Tibial artery (tissue), 4 donors: ENCODE results near the gene ECE2.
"Not testable (repeated sequence)": the region's sequence is repeated elsewhere in the genome, so short reads cannot be mapped to it uniquely, and the experiment has no call there.

ENCODE experiments used
- DNase-seq, 2 donors: peaks; one replicate each; pipeline ENCODE4 v3.0.0-alpha.2; 2019
- H3K27ac ChIP-seq, 2 donors: fragments of 200-600 bp; sonication (generic) in 1 of 2; 1 replicate in 1 of 2; 2 replicates in 1 of 2; pipeline ENCODE4 v1.5.1; 2018 to 2019; ENCODE audit warnings: mild to moderate bottlenecking in 1 of 2
- H3K27me3 ChIP-seq, 2 donors: fragments of 200-600 bp; sonication (generic) in 1 of 2; one replicate each; pipeline versions ENCODE4 v1.5.1 to v1.6.0; 2016 to 2019
- H3K36me3 ChIP-seq, 3 donors: fragments of 200-600 bp; sonication (generic) in 2 of 3; one replicate each; pipeline ENCODE4 v1.5.1; 2016 to 2019; ENCODE audit warnings: mild to moderate bottlenecking in 2 of 3
- H3K4me1 ChIP-seq, 4 donors: fragments of 200-600 bp; sonication (generic) in 2 of 4; 1 replicate in 3 of 4; 2 replicates in 1 of 4; pipeline ENCODE4 v1.5.1; 2016 to 2019
- H3K4me3 ChIP-seq, 2 donors: fragments of 200-600 bp; sonication (generic) in 1 of 2; 1 replicate in 1 of 2; 2 replicates in 1 of 2; pipeline ENCODE4 v1.5.1; 2018 to 2019; ENCODE audit warnings: mild to moderate bottlenecking in 2 of 2
- H3K9me3 ChIP-seq, 3 donors: fragments of 200-600 bp; sonication (generic) in 1 of 3; one replicate each; pipeline ENCODE4 v1.5.1; 2016 to 2019
- intact Hi-C: fragments of 100-400 bp; cut with DNase I; formaldehyde crosslinking; loops from one replicate; pipeline ENCODE4 v1.15.0; 2023; ENCODE audit warnings: low total_unique reads
- TF ChIP-seq, protein P1 (sequence below), 2 experiments: fragments of 200-600 bp in 1 of 2; fragments of 450-650 bp in 1 of 2; IDR thresholded peaks; one replicate each; pipeline ENCODE4 v1.5.1; 2017 to 2019; ENCODE audit warnings: antibody characterized with exemption in 2 of 2, mild to moderate bottlenecking in 1 of 2, moderate library complexity in 1 of 2

Gene ECE2

DNA sequence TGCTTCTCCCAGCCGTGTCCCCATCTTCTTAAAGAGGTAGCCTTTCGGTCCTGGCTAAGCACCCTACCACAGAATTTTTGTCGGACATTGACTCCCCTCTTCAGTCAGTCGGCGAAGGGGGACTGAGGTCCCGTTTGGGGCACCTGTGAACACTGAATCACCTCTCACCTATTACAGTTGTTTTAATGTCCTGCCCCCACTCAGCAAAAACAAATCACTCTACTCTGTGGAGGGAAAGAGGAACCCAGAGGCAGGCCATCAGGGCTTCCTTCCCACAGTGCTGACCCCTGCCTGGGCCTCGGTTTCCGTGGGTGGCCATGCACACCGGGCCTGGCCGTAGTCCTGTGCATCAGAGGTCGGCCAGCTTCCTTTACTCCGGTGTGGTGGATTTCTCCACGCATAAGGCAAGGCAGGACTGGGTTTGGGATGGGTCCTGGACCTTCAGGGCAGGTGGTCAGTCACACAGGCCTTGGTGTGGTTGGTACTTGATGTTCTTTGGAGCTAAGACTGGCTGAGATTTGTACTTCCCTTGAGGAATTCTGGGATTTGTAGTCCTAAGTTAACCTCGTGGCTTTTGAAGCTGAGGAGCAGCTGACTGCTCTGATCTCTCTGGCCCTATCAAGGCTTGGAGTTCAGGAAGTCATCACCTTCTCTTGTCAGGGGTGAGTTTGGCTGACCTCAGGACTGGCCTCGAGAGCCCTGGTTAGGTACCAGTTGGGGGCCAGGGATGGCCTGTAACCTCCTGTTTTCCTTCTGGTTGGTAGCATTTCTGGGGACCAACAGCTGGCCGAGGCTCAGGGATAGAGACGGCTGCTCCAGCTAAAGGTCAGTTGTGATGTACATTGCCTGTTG lies 61.0 kb downstream of the ECE2 start:
- DNase-seq = peak; percentile 35 to 77
- H3K27ac ChIP-seq = peak overlapping the region; percentile 97 to 98
- TF ChIP-seq, protein P1, sequence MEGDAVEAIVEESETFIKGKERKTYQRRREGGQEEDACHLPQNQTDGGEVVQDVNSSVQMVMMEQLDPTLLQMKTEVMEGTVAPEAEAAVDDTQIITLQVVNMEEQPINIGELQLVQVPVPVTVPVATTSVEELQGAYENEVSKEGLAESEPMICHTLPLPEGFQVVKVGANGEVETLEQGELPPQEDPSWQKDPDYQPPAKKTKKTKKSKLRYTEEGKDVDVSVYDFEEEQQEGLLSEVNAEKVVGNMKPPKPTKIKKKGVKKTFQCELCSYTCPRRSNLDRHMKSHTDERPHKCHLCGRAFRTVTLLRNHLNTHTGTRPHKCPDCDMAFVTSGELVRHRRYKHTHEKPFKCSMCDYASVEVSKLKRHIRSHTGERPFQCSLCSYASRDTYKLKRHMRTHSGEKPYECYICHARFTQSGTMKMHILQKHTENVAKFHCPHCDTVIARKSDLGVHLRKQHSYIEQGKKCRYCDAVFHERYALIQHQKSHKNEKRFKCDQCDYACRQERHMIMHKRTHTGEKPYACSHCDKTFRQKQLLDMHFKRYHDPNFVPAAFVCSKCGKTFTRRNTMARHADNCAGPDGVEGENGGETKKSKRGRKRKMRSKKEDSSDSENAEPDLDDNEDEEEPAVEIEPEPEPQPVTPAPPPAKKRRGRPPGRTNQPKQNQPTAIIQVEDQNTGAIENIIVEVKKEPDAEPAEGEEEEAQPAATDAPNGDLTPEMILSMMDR (IDR thresholded peaks at IDR 0.05) = no peak
- H3K27me3 ChIP-seq = no peaks in the 10 kb centered on the region
- H3K9me3 ChIP-seq = no peaks in the 10 kb centered on the region
- H3K36me3 ChIP-seq = peaks cover 29 to 42% (median 40%) of the 10 kb centered on the region in 3 donors
- H3K4me3 ChIP-seq = peak overlapping the region; percentile 90 to 94
- intact Hi-C loops = loop anchor here (1.0 to 2.0 kb wide), 2 partner anchors 21 to 26 kb away; no protein-coding TSS in a partner anchor
- peaks cover 0 to 39% (median 27%) of the 10 kb centered on the region in 4 donors for H3K4me1 ChIP-seq

DNA sequence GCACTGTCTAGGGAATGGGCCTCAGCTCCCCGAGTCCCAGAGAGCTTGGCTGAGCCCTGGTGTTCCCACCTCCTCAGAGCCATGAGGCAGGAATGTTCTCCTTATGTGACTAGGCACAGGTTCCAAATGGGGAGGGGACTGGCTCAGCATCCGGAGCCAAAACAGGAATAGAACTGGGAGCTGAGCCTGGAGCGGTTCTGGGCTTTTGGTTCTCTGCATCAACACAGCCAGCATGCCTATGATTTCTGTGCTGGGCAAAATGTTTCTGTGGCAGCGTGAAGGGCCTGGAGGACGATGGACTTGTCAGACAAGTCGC lies 61.5 kb downstream of the ECE2 start, which contains the start of gene FAM131A:
Gene FAM131A (plus strand): TSS at position 202 of the 316 bp plus-strand sequence. CDS start 31 bp downstream, at position 233.
- Histone ChIP-seq H3K4me1 (peaks cover 0 to 39% (median 27%) of the 10 kb centered on the region in 4 donors), H3K27ac (peak within 1 kb of the TSS; percentile 97 to 98), H3K27me3 (no peaks in the 10 kb centered on the region), H3K36me3 (peaks cover 29 to 42% (median 40%) of the 10 kb centered on the region in 3 donors), H3K4me3 (peak within 1 kb of the TSS; percentile 90 to 94), H3K9me3 (no peaks in the 10 kb centered on the region)
- TF ChIP-seq, protein P1 (IDR thresholded peaks at IDR 0.05) = peak in 1 of 2 experiments; percentile 28
- intact Hi-C loops = loop anchor here (2.0 kb wide), 1 partner anchor 25 kb away; no protein-coding TSS in a partner anchor
- DNase-seq = peak; percentile 86 to 95

DNA sequence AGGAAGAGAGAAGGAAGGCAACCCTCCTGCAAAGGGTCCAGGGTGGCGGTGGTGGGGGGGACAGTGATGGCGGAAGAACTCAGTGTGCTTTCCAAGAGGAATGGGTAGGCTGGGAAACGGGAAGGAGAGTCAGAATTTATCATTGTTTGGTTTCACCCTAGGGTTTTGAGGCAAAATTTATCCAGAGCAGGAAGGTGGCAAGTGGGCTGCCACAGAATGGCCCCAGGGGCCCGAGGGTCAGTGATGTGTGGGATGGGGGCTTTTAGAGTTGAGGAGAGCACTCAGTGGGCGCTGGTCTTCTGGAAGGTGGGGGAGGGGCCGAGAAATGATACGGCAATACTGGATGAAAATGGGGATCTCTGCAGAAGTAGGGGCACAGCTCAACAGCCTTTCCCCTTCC lies 62.2 kb downstream of the ECE2 start:
- peak overlapping the region; percentile 97 to 98 for H3K27ac ChIP-seq
- no peaks in the 10 kb centered on the region for H3K27me3 ChIP-seq
- intact Hi-C loops = loop anchor here (2.0 kb wide), 2 partner anchors 25 to 39 kb away; partner anchors contain the start of gene PSMD2
- no peak for DNase-seq
- no peaks in the 10 kb centered on the region for H3K9me3 ChIP-seq
- TF ChIP-seq, protein P1 (IDR thresholded peaks at IDR 0.05) = no peak
- peaks cover 29 to 42% (median 40%) of the 10 kb centered on the region in 3 donors for H3K36me3 ChIP-seq
- H3K4me1 ChIP-seq = peaks cover 0 to 39% (median 27%) of the 10 kb centered on the region in 4 donors
- peak overlapping the region; percentile 90 to 94 for H3K4me3 ChIP-seq

DNA sequence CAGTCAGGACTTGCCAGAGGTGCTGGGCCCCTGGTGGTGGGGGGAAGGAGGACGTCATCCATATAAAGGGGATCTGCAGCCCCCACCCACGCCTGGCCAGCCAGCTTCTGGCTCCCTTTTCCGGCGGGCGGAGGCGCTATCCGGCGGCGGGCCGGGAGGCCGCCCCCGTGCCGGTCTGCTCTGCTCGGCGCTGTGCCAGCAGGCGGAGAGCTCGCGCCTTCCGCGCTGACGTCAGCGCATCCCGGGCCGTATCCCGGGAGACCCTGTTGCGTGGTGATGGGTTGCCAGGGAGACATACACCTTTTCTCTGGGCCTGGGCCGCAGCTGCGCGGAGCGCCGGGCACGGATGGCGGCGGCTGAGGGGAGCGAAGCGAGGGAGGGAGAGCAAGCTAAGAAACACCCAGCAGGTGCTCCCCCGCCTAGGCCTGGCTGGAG lies 62.7 kb downstream of the ECE2 start:
- Histone ChIP-seq H3K27me3 (no peaks in the 10 kb centered on the region), H3K36me3 (peaks cover 31 to 42% (median 40%) of the 10 kb centered on the region in 3 donors), H3K4me1 (peaks cover 0 to 39% (median 27%) of the 10 kb centered on the region in 4 donors), H3K27ac (peak overlapping the region; percentile 97 to 98), H3K9me3 (no peaks in the 10 kb centered on the region), H3K4me3 (peak overlapping the region; percentile 90 to 94)
- DNase-seq = peak; percentile 83 to 96
- TF ChIP-seq, protein P1 (IDR thresholded peaks at IDR 0.05) = no peak
- intact Hi-C loops = loop anchor here (2.0 kb wide), 1 partner anchor 40 kb away; the partner anchor contains the start of gene PSMD2

DNA sequence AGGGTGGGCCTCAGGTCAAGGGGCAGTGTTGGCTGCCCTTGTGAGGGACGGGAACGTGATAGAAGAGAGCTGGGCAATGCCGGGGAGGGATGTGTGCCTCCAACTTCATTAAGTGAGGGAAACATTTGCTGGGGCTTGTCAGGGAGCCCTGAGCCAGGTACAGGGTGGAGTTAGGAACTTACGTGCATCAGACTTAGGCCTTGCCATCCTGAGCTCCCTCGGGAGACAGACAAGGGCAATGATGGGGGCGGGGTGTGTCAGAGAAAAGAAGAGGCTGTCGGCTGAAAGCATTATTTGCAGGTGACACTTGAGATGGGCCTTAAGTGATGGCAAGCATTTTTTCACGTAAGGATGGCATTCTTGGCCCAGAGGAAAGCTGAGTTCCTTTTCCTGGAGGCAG lies 63.2 kb downstream of the ECE2 start:
- H3K9me3 ChIP-seq = no peaks in the 10 kb centered on the region
- no peaks in the 10 kb centered on the region for H3K27me3 ChIP-seq
- H3K4me1 ChIP-seq = peaks cover 0 to 39% (median 27%) of the 10 kb centered on the region in 4 donors
- TF ChIP-seq, protein P1 (IDR thresholded peaks at IDR 0.05) = no peak
- intact Hi-C loops = loop anchor here (2.0 kb wide), 1 partner anchor 40 kb away; the partner anchor contains the start of gene PSMD2
- peak overlapping the region; percentile 90 to 94 for H3K4me3 ChIP-seq
- H3K27ac ChIP-seq = peak overlapping the region; percentile 97 to 98
- DNase-seq = no peak
- H3K36me3 ChIP-seq = peaks cover 34 to 41% (median 40%) of the 10 kb centered on the region in 3 donors

DNA sequence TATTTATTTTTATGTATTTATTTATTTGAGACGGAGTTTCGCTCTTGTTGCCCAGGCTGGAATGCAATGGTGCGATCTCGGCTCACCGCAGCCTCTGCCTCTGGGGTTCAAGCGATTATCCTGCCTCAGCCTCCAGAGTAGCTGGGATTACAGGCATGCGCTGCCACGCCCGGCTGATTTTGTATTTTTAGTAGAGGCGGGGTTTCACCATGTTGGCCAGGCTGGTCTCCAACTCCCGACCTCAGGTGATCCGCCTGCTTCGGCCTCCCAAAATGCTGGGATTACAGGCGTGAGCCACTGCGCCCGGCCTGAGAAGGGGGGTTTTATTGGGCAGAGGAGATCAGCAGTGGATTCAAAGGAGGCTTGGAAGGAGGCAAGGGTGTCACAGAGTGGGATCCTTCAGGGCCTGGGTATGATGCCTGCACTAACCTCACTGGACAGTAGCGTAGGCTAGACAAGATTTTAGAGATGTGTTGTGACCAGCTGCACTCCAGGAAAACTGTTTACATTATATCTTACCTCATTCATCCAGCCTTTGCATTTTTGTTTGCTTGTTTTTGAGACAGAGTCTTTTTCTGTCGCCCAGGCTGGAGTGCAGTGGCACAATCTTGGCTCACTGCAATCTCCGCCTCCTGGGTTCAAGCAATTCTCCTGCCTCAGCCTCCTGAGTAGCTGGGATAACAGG lies 63.8 kb downstream of the ECE2 start:
- not testable (repeated sequence) for DNase-seq, H3K27me3 ChIP-seq, H3K4me3 ChIP-seq, H3K9me3 ChIP-seq
- Histone ChIP-seq H3K4me1 (peaks cover 0 to 39% (median 27%) of the 10 kb centered on the region in 4 donors), H3K36me3 (peaks cover 36 to 42% (median 40%) of the 10 kb centered on the region in 3 donors), H3K27ac (peak overlapping the region; percentile 97 to 98)
- intact Hi-C loops = loop anchor here (2.0 kb wide), 1 partner anchor 41 kb away; the partner anchor contains the start of gene PSMD2
